HCT116 (cell line): Measurements from ENCODE around the gene CCM2. TPM values are rescaled to one million over a fixed set of nuclear protein-coding genes. Genes with fewer than 3 reads are reported as not detected.

ENCODE experiments used
- ATAC-seq: fragments of 200-7000 bp; cut with Tn5 transposase; 2 replicates; pipeline ENCODE4 v1.9.1; 2020; ENCODE audit warnings: mild to moderate bottlenecking, moderate library complexity
- BruUV-seq: library from RNA; stranded (reverse); fragments of 400-500 nt; replicated peaks from 2 replicates; lab custom pipeline; 2021; lab: Mats Ljungman, UMichigan
- CTCF ChIA-PET: fragments of 300-600 bp; sonication (Branson Sonifier 250); formaldehyde crosslinking; loops from one replicate; lab custom pipeline; 2021; ENCODE audit warnings: antibody characterized with exemption; lab: Charles Lee
- POLR2A ChIA-PET: fragments of 300-600, 350-600 bp; sonication (Branson Sonifier 250); formaldehyde crosslinking; loops from one replicate; lab custom pipeline; 2021; ENCODE audit warnings: antibody characterized with exemption; lab: Charles Lee
- RAD21 ChIA-PET, 2 experiments: fragments of 300-600 bp; sonication (Branson Sonifier 250); formaldehyde crosslinking; loops; one replicate each; lab custom pipeline; 2023; ENCODE audit warnings: low total read pairs in 2 of 2; ENCODE audit not compliant: uncharacterized antibody in 2 of 2, unreplicated experiment in 2 of 2, low non-redundant PET in 1 of 2; lab: Charles Lee
- DNase-seq: peaks from one replicate; pipeline ENCODE4 v3.0.0-alpha.2; 2010; ENCODE audit warnings: low read depth, low spot score
- H2AFZ ChIP-seq: fragments of 200-600 bp; shearing (Covaris generic), sonication (generic); 2 replicates; pipeline ENCODE4 v1.6.1; 2017; ENCODE audit warnings: low read depth, mixed run types, mixed read lengths, antibody characterized with exemption, low read length; ENCODE audit not compliant: poor library complexity, severe bottlenecking
- H3K27ac ChIP-seq: 2 replicates; pipeline ENCODE4 v1.5.1; 2012; ENCODE audit warnings: low read depth, low read length
- H3K27me3 ChIP-seq: fragments of 200-600 bp; sonication (generic); 2 replicates; pipeline ENCODE4 v1.6.1; 2016; ENCODE audit warnings: mixed run types, low read length, mixed read lengths; ENCODE audit not compliant: insufficient read depth
- H3K36me3 ChIP-seq, 2 experiments: fragments of 200-500 bp in 1 of 2; fragments of 200-600 bp in 1 of 2; sonication (Bioruptor generic) in 1 of 2; sonication (generic) in 1 of 2; 2 replicates each; pipeline versions ENCODE4 v1.5.1 to v1.6.1; 2014 to 2016; ENCODE audit warnings: low read length in 2 of 2, inconsistent platforms in 1 of 2, mixed read lengths in 1 of 2, mixed run types in 1 of 2; ENCODE audit not compliant: insufficient read depth in 2 of 2, control insufficient read depth in 1 of 2
- H3K4me1 ChIP-seq, 2 experiments: fragments of 200-600 bp in 1 of 2; sonication (generic) in 1 of 2; 2 replicates each; pipeline versions ENCODE4 v1.5.1 to v1.6.1; 2012 to 2017; ENCODE audit warnings: low read length in 2 of 2, inconsistent platforms in 1 of 2, mild to moderate bottlenecking in 1 of 2, mixed read lengths in 1 of 2, mixed run types in 1 of 2, moderate library complexity in 1 of 2; ENCODE audit not compliant: insufficient read depth in 2 of 2, control insufficient read depth in 1 of 2
- H3K4me2 ChIP-seq: fragments of 200-600 bp; sonication (generic); 2 replicates; pipeline ENCODE4 v1.6.1; 2017; ENCODE audit warnings: mixed run types, low read length, mixed read lengths
- H3K4me3 ChIP-seq, 2 experiments: fragments of 200-600 bp in 1 of 2; sonication (generic) in 1 of 2; replicated peaks in 1 of 2; 2 replicates each; pipeline ENCODE4 v1.5.1; 2011 to 2016; ENCODE audit warnings: low read length in 2 of 2, control low read depth in 1 of 2, low read depth in 1 of 2, mild to moderate bottlenecking in 1 of 2, mixed read lengths in 1 of 2, mixed run types in 1 of 2
- H3K79me2 ChIP-seq: fragments of 200-600 bp; sonication (generic); 2 replicates; pipeline ENCODE4 v1.6.1; 2017; ENCODE audit warnings: mild to moderate bottlenecking, mixed run types, low read length, moderate library complexity, mixed read lengths; ENCODE audit not compliant: insufficient read depth
- H3K9ac ChIP-seq: fragments of 200-600 bp; sonication (generic); 2 replicates; pipeline ENCODE4 v1.6.1; 2016; ENCODE audit warnings: low read length, mixed read lengths
- H3K9me2 ChIP-seq: fragments of 200-600 bp; sonication (generic), shearing (Covaris generic); 2 replicates; pipeline ENCODE4 v1.6.1; 2017; ENCODE audit warnings: mixed run types, mild to moderate bottlenecking, moderate library complexity; ENCODE audit not compliant: insufficient read depth
- H3K9me3 ChIP-seq, 2 experiments: fragments of 200-500 bp in 1 of 2; fragments of 200-600 bp in 1 of 2; sonication (Bioruptor generic) in 1 of 2; sonication (generic) in 1 of 2; 2 replicates each; pipeline ENCODE4 v1.6.1; 2014 to 2017; ENCODE audit warnings: low read length in 2 of 2, mixed read lengths in 2 of 2, inconsistent platforms in 1 of 2, low read depth in 1 of 2, mild to moderate bottlenecking in 1 of 2, mixed run types in 1 of 2, moderate library complexity in 1 of 2; ENCODE audit not compliant: control insufficient read depth in 1 of 2, insufficient read depth in 1 of 2
- H4K20me1 ChIP-seq: fragments of 200-600 bp; sonication (generic), shearing (Covaris generic); 2 replicates; pipeline ENCODE4 v1.6.1; 2017; ENCODE audit warnings: mixed run types, mild to moderate bottlenecking, moderate library complexity; ENCODE audit not compliant: insufficient read depth
- CBX3 ChIP-seq: IDR thresholded peaks from 2 replicates; pipeline ENCODE4 v1.6.1; 2012; ENCODE audit warnings: low read depth
- CEBPB ChIP-seq: IDR thresholded peaks from 2 replicates; pipeline ENCODE4 v1.6.1; 2012; ENCODE audit warnings: low read depth
- CTCF ChIP-seq, 3 experiments: fragments of 200-600 bp in 1 of 3; sonication (generic) in 1 of 3; IDR thresholded peaks in 2 of 3; conservative IDR thresholded peaks in 1 of 3; 2 replicates each; pipeline ENCODE4 v1.5.1; 2012 to 2017; ENCODE audit warnings: low read depth in 2 of 3, low read length in 2 of 3, antibody characterized with exemption in 1 of 3, borderline replicate concordance in 1 of 3, control low read depth in 1 of 3, mild to moderate bottlenecking in 1 of 3, mixed read lengths in 1 of 3, mixed run types in 1 of 3, moderate library complexity in 1 of 3; ENCODE audit not compliant: insufficient read depth in 1 of 3
- EGR1 ChIP-seq: IDR thresholded peaks from 2 replicates; pipeline ENCODE4 v1.6.1; 2012; ENCODE audit warnings: low read depth
- ELF1 ChIP-seq: IDR thresholded peaks from 2 replicates; pipeline ENCODE4 v1.6.1; 2012; ENCODE audit warnings: low read depth, borderline replicate concordance
- EZH2phosphoT487 ChIP-seq: fragments of 200-600 bp; IDR thresholded peaks from 2 replicates; pipeline ENCODE4 v1.6.1; 2018; ENCODE audit warnings: antibody characterized with exemption, borderline replicate concordance
- FOSL1 ChIP-seq: IDR thresholded peaks from 2 replicates; pipeline ENCODE4 v1.6.1; 2012; ENCODE audit warnings: low read depth
- JUND ChIP-seq: IDR thresholded peaks from 2 replicates; pipeline ENCODE4 v1.6.1; 2012
- POLR2A ChIP-seq: IDR thresholded peaks from 2 replicates; pipeline ENCODE4 v1.7.0; 2011; ENCODE audit warnings: borderline replicate concordance; ENCODE audit not compliant: insufficient read depth, insufficient read length; ENCODE audit errors: extremely low read depth
- POLR2AphosphoS5 ChIP-seq: IDR thresholded peaks from 2 replicates; pipeline ENCODE4 v1.6.1; 2011; ENCODE audit warnings: mild to moderate bottlenecking, low read depth, low read length, moderate library complexity
- RAD21 ChIP-seq: IDR thresholded peaks from 2 replicates; pipeline ENCODE4 v1.6.1; 2012; ENCODE audit warnings: low read depth, mild to moderate bottlenecking
- REST ChIP-seq: IDR thresholded peaks from 2 replicates; pipeline ENCODE4 v1.6.1; 2012; ENCODE audit warnings: low read depth
- SIN3A ChIP-seq: IDR thresholded peaks from 2 replicates; pipeline ENCODE4 v1.6.1; 2012; ENCODE audit warnings: low read depth
- SP1 ChIP-seq: IDR thresholded peaks from 2 replicates; pipeline ENCODE4 v1.6.1; 2012; ENCODE audit warnings: low read depth
- SRF ChIP-seq: IDR thresholded peaks from 2 replicates; pipeline ENCODE4 v1.6.1; 2012; ENCODE audit warnings: low read depth
- TCF7L2 ChIP-seq: IDR thresholded peaks from 2 replicates; pipeline ENCODE4 v1.7.0; 2011; ENCODE audit warnings: borderline replicate concordance, inconsistent platforms; ENCODE audit not compliant: insufficient read depth, insufficient read length; ENCODE audit errors: extremely low read depth
- YY1 ChIP-seq: IDR thresholded peaks from 2 replicates; pipeline ENCODE4 v1.6.1; 2011; ENCODE audit warnings: low read length, low read depth, moderate library complexity, mild to moderate bottlenecking; ENCODE audit not compliant: insufficient replicate concordance; ENCODE audit errors: extremely low read depth
- ZFX ChIP-seq: fragments of 450-650 bp; IDR thresholded peaks from 2 replicates; pipeline ENCODE4 v1.6.1; 2017
- intact Hi-C: fragments of 100-400 bp; cut with micrococcal nuclease; formaldehyde crosslinking; loops from 2 replicates; pipeline ENCODE4 v1.10.0; 2022
- total RNA-seq: library from RNA; stranded (reverse); gene quantifications from one replicate; pipeline ENCODE4 v1.2.1, GENCODE V29; 2021; ENCODE audit not compliant: unreplicated experiment

CCM2 gene
- total RNA-seq, 1 experiment from 2014 or later, result 34.4 TPM

GRCh38 chr7:45098983-45099839, 99.2 kb downstream of the CCM2 start:
- peaks cover 16% of the 10 kb centered on the region; the same call in 1 of the 2 replicates for H3K79me2 ChIP-seq
- no peaks in the 10 kb centered on the region for H3K27me3 ChIP-seq
- H3K9me2 ChIP-seq, result no peaks in the 10 kb centered on the region
- CTCF ChIA-PET, result no interaction called here
- H3K4me3 ChIP-seq, result no peak overlapping the region
- H3K4me2 ChIP-seq, result no peak overlapping the region
- H4K20me1 ChIP-seq, result no peaks in the 10 kb centered on the region
- no TSS peak for BruUV-seq
- intact Hi-C loops, result no loop called here
- H3K27ac ChIP-seq, result no peak overlapping the region
- peak; percentile 68 for ATAC-seq
- H2AFZ ChIP-seq, result no peak overlapping the region
- RAD21 ChIA-PET, result no interaction called here
- no peaks in the 10 kb centered on the region for H3K4me1 ChIP-seq
- H3K36me3 ChIP-seq, result peaks cover 36 to 43% of the 10 kb centered on the region in 2 experiments; a peak in 3 of 4 replicates
- POLR2A ChIA-PET, result no interaction called here
- no peak for DNase-seq
- TF ChIP-seq ZFX, result no peak
- no peak for TF ChIP-seq SRF
- TF ChIP-seq SIN3A, result no peak
- no peak for TF ChIP-seq TCF7L2
- no peak for TF ChIP-seq POLR2A
- no peak for TF ChIP-seq POLR2AphosphoS5
- no peak for TF ChIP-seq EGR1
- no peak for TF ChIP-seq EZH2phosphoT487
- no peak for TF ChIP-seq REST
- no peak for TF ChIP-seq CEBPB
- TF ChIP-seq CBX3, result no peak
- TF ChIP-seq JUND, result no peak
- TF ChIP-seq RAD21, result no peak
- no peak for TF ChIP-seq SP1
- no peak for TF ChIP-seq CTCF (IDR thresholded peaks at IDR 0.05 in 2 of 3, conservative IDR thresholded peaks at IDR 0.05 in 1 of 3; ENCODE audit: borderline replicate concordance in 1 of 3, insufficient read depth in 1 of 3, low read depth in 2 of 3, low read length in 2 of 3)
- no peak for TF ChIP-seq YY1
- TF ChIP-seq ELF1, result no peak
- no peak for TF ChIP-seq FOSL1
- H3K9ac ChIP-seq, result no peak overlapping the region
- H3K9me3 ChIP-seq, result 0 out of 4 replicates have a peak, but pooled peaks cover 0 to 3% of the 10 kb centered on the region in 2 experiments
